ENCODE data around the gene MEGF11. TPM values are rescaled to one million over a fixed set of nuclear protein-coding genes. Genes with fewer than 3 reads are reported as not detected.

Gene MEGF11
- total RNA-seq, 1 experiment from 2014 or later = 1.2 TPM

- DNase-seq = no peak
- Histone ChIP-seq H3K18ac (ENCODE audit: insufficient read length, low read depth, low read length) (no peak overlapping the region), H3K79me2 (ENCODE audit: insufficient read depth, low read length) (no peaks in the 10 kb centered on the region), H2AK5ac (ENCODE audit: insufficient read length, low read length) (no peak overlapping the region), H3K9ac (ENCODE audit: extremely low read depth, insufficient read length, low read length) (no peak overlapping the region), H3K79me1 (ENCODE audit: insufficient read depth, low read depth, low read length, poor library complexity, severe bottlenecking) (no peaks in the 10 kb centered on the region), H3K23ac (ENCODE audit: insufficient read length, low read depth, low read length) (no peak overlapping the region), H3K4me1 (ENCODE audit: insufficient read depth, low read length) (no peaks in the 10 kb centered on the region), H3K14ac (ENCODE audit: insufficient read depth, low read length) (no peak overlapping the region), H4K91ac (ENCODE audit: insufficient read length, low read depth, low read length) (no peak overlapping the region), H4K8ac (replicated peaks; ENCODE audit: insufficient read length, low read depth, low read length) (no peak overlapping the region), H2BK20ac (ENCODE audit: low read depth, low read length, poor library complexity, severe bottlenecking) (no peak overlapping the region), H2BK120ac (ENCODE audit: low read depth, low read length, poor library complexity, severe bottlenecking) (no peak overlapping the region), H4K20me1 (ENCODE audit: control insufficient read depth, insufficient read depth, insufficient read length) (no peaks in the 10 kb centered on the region), H2BK5ac (ENCODE audit: insufficient read length, low read length) (no peak overlapping the region), H3K9me3 (ENCODE audit: control insufficient read depth, low read depth, low read length) (no peaks in the 10 kb centered on the region), H3K4me2 (ENCODE audit: insufficient read depth, insufficient read length, low read length) (no peak overlapping the region), H2BK12ac (ENCODE audit: insufficient read length, low read depth, low read length) (no peak overlapping the region), H3K27me3 (ENCODE audit: insufficient read depth, low read length) (no peaks in the 10 kb centered on the region), H3T11ph (ENCODE audit: low read length) (no peak overlapping the region), H2AFZ (ENCODE audit: low read length) (no peak overlapping the region), H3K23me2 (ENCODE audit: insufficient read length, low read depth, low read length, poor library complexity, severe bottlenecking) (no peaks in the 10 kb centered on the region), H3K4ac (ENCODE audit: low read depth, low read length) (no peak overlapping the region), H3K56ac (ENCODE audit: insufficient read length, low read depth, low read length) (no peak overlapping the region), H3K27ac (ENCODE audit: insufficient read length, low read depth, low read length) (no peak overlapping the region), H2BK15ac (ENCODE audit: low read depth, low read length) (no peak overlapping the region), H4K5ac (ENCODE audit: insufficient read length, low read depth, low read length) (no peak overlapping the region)
- TF ChIP-seq CTCF (conservative IDR thresholded peaks at IDR 0.05) = no peak
- no peak overlapping the region for H3K4me3 Mint-ChIP-seq
- peaks cover 1% of the 10 kb centered on the region for H3K27me3 Mint-ChIP-seq (ENCODE audit: low read depth)
- no peak overlapping the region for H3K27ac Mint-ChIP-seq
- H3K4me1 Mint-ChIP-seq = peaks cover 15 to 28% of the 10 kb centered on the region in 2 experiments
- H3K9me3 Mint-ChIP-seq = no peaks in the 10 kb centered on the region
- no CpG with 5 or more reads among the region's 4 CpGs for WGBS (ENCODE audit: extremely low coverage, insufficient read length, low lambda C conversion rate)
- H3K36me3 Mint-ChIP-seq (ENCODE audit: insufficient read depth in 1 of 3, low read depth in 3 of 3) = no peaks in the 10 kb centered on the region
Measured at GRCh38 chr15:65931221-65931620, 322.3 kb downstream of the MEGF11 start.
